Smooth muscle cell of the brain vasculature (primary cell): ENCODE results near the gene NKTR.

Experiments
- DNase-seq: peaks from one replicate; pipeline ENCODE4 v3.0.0-alpha.2; 2012; ENCODE audit warnings: low read depth, low spot score

NKTR gene

DNA sequence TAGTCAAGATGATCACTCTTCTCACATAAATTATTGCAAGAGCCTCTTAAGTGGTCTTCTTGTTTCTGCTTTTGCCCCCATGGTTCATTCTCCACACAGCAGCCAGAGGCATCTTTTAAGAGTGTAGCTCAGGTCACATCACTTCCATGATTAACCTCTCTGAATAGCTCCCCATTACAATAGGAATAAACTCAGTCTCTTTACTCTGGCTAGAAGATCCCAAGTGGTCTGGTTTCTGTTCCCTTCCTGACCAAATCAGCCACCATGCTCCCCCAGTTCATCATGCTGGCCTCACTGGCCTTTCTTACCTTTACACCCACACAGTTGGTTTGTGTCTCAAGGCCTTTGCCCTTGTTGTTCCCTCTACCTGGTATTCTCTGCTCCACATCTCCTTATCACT lies 93.9 kb downstream of the NKTR start:
- no peak for DNase-seq

DNA sequence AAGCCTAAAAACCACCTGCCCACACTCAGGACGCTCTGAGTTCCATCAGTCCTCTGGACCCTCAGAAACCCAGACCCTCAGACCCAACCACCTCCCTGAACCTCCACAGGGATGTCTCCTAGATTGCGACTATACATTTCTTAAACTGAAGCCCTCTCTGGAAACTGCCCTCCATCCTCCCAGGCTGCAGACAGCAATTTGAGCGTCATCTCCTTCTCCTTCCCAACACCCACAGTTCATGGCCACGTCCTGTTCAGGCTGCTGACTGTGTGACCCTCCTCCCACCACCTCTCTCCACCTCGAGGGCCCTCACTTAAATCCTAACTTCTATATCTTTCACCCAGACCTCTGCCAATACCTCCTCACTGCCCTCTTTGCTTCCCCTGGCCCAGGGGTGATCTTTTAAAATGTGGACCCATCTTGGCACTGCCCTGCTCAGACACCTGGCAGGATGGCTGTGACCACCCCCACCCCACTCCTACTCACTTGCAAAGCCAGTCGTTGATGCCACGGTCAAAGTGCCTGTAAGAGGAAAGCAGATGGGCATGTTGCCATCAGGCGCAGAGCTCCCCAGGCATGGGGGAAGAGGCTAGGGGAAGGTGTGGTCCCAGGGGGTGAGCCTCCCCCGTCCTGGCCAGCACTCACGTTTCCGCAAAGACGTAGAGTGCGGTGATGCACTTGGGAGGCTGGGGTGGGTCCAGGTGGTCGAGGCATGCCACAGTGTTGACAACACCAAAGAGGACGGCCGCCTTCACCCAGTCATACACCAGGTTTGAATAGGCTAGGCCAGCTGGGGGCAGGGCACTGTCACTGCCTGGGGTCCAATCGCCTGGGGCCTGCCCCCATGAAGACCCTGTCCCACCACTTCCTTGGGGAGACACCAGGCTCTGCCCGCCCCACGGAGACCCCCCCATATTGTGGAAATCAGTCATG lies 96.1 kb downstream of the NKTR start:
- DNase-seq, result no peak

DNA sequence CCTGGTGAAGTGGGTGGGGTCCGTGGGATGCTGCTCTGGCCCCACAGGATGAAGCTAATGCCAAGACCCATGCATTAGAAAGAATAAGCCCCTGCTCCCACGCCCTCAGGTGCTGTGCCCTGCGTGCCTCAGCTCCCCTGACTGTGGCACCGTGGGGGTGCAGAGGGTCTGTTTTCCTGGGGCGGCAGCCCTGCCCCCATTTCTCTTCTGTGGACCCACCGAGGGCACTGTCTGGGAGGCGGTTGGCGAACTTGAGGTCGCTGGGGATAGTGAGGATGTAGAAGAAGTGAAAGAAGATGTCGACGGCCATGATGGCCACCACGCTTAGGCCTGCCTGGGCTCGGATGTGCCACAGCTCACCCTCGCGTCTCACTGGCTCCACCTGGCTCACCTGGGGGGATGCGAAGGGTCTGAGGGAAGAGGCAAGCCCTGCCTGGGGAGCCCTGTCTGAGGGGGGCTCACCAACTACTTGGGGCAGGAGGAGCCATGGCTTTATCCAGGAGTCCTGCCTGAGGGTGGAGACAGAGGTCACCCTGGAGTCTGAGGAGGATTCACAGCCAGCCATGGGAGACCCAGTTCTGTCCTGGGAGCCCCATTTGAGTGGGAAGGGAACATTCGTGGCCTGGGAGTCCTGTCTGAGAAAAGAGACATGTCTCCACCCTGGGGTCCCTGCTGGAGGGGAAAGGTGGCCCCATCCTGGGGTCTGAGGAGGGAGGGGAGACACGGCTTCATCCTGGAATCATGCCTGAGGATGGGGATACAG lies 97.0 kb downstream of the NKTR start:
- DNase-seq, result no peak
